Right atrium auricular region (tissue), 2 donors: ENCODE results near the gene RAPGEF1. TPM values are rescaled to one million over a fixed set of nuclear protein-coding genes. Genes with fewer than 3 reads are reported as not detected.

Experiments used
- DNase-seq: peaks from one replicate; pipeline ENCODE4 v3.0.0-alpha.2; 2019; ENCODE audit warnings: low spot score
- H3K27ac ChIP-seq, 2 donors: fragments of 200-600 bp; sonication (generic); 1 replicate in 1 of 2; 2 replicates in 1 of 2; pipeline ENCODE4 v1.5.1; 2016 to 2019
- H3K27me3 ChIP-seq, 2 donors: fragments of 200-600 bp; sonication (generic); one replicate each; pipeline versions ENCODE4 v1.5.1 to v1.6.0; 2017 to 2019
- H3K36me3 ChIP-seq: fragments of 200-600 bp; sonication (generic); one replicate; pipeline ENCODE4 v1.5.1; 2016
- H3K4me1 ChIP-seq, 2 donors: fragments of 200-600 bp; sonication (generic); one replicate each; pipeline versions ENCODE4 v1.5.1 to v1.6.0; 2017 to 2019
- H3K4me3 ChIP-seq, 2 donors: fragments of 200-600 bp; sonication (generic); 1 replicate in 1 of 2; 2 replicates in 1 of 2; pipeline ENCODE4 v1.5.1; 2017 to 2019; ENCODE audit warnings: mild to moderate bottlenecking in 1 of 2, moderate library complexity in 1 of 2
- H3K9me3 ChIP-seq, 2 donors: fragments of 200-600 bp; sonication (generic); one replicate each; pipeline ENCODE4 v1.5.1; 2019
- total RNA-seq, 2 donors: library from RNA; depleted of rRNA; stranded (reverse); fragments of >200 nt; gene quantifications; one replicate each; pipeline ENCODE4 v1.1.0, GENCODE V29; 2016
- TF ChIP-seq, protein P1 (sequence below), 2 donors: fragments of 200-600 bp; sonication (generic); IDR thresholded peaks; one replicate each; pipeline ENCODE4 v1.5.1; 2019; ENCODE audit warnings: antibody characterized with exemption in 2 of 2

RAPGEF1 gene
- total RNA-seq, 2 donors from 2014 or later, result 59.5 to 65.1 TPM

DNA sequence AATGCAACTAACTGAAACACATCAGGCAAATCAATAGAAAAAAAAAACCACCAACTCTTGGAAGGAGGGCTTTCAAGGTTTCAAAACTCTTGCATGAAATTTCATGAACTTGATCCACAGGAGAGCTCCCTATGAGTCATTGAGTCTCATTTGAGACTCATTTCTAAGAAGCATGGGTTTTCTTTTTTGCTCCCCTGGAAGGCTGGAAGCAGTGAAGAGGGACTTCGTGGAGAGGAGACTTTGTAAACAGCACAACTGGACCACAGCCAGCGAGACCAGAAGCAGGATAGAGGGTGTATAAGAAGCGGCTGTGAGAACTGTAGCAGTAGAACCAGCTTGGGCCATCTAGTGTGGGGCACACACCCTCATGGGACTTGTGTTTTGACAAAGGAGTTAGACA is 41.2 kb upstream of the RAPGEF1 start:
- Histone ChIP-seq H3K4me3 (no peak overlapping the region), H3K36me3 (no peaks in the 10 kb centered on the region), H3K9me3 (peaks cover 0 to 10% of the 10 kb centered on the region in 2 donors), H3K27ac (no peak overlapping the region), H3K4me1 (no peaks in the 10 kb centered on the region), H3K27me3 (no peaks in the 10 kb centered on the region)
- TF ChIP-seq, protein P1, sequence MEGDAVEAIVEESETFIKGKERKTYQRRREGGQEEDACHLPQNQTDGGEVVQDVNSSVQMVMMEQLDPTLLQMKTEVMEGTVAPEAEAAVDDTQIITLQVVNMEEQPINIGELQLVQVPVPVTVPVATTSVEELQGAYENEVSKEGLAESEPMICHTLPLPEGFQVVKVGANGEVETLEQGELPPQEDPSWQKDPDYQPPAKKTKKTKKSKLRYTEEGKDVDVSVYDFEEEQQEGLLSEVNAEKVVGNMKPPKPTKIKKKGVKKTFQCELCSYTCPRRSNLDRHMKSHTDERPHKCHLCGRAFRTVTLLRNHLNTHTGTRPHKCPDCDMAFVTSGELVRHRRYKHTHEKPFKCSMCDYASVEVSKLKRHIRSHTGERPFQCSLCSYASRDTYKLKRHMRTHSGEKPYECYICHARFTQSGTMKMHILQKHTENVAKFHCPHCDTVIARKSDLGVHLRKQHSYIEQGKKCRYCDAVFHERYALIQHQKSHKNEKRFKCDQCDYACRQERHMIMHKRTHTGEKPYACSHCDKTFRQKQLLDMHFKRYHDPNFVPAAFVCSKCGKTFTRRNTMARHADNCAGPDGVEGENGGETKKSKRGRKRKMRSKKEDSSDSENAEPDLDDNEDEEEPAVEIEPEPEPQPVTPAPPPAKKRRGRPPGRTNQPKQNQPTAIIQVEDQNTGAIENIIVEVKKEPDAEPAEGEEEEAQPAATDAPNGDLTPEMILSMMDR (IDR thresholded peaks at IDR 0.05), result no peak
- DNase-seq, result no peak

DNA sequence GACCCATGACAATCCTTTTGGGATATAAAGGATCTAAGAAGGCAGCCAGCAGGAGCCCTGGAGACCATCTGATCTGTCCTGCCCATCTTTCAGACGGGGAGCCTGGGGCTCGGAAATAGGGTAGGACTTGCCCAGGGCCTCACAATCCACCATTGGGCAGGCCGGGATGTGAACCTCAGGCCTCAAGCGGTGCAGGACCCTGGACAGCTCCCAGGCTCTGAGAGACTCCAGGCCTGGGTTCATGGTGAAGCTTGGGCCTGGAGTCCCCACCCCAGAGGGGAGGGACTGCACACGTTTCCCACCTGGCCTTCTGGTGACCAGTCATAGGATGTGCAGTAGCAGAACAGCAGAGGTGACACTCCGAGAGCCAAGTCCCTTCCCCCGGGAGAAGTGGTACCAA is 36.6 kb upstream of the RAPGEF1 start:
- Histone ChIP-seq H3K4me3 (no peak overlapping the region), H3K36me3 (no peaks in the 10 kb centered on the region), H3K27me3 (no peaks in the 10 kb centered on the region), H3K27ac (no peak overlapping the region), H3K9me3 (peaks cover 0 to 5% of the 10 kb centered on the region in 2 donors), H3K4me1 (no peaks in the 10 kb centered on the region)
- TF ChIP-seq, protein P1 (IDR thresholded peaks at IDR 0.05), result no peak
- DNase-seq, result no peak

DNA sequence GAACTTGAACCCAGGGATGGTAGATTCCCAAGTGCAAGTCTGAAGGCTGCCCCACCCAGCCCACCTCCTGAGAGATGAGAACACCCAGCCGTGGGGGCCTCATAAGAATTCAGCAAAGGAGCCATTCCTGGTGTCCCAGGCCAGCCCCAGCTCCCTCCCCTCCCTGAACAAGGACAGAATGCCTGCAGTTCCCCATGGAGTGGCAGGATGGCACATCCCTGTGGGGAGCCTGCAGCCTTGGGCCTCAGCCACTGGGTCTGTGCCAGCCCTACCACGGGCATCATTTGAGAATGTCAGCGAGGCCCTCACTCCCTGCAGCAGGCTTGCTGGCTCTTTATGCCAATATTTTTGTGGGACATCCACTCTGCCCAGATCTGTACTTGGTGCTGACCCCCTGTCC is 36.2 kb upstream of the RAPGEF1 start:
- H3K36me3 ChIP-seq, result no peaks in the 10 kb centered on the region
- H3K27me3 ChIP-seq, result no peaks in the 10 kb centered on the region
- no peak overlapping the region for H3K27ac ChIP-seq
- H3K4me1 ChIP-seq, result no peaks in the 10 kb centered on the region
- no peak for DNase-seq
- peaks cover 0 to 5% of the 10 kb centered on the region in 2 donors for H3K9me3 ChIP-seq
- TF ChIP-seq, protein P1 (IDR thresholded peaks at IDR 0.05), result no peak
- no peak overlapping the region for H3K4me3 ChIP-seq

DNA sequence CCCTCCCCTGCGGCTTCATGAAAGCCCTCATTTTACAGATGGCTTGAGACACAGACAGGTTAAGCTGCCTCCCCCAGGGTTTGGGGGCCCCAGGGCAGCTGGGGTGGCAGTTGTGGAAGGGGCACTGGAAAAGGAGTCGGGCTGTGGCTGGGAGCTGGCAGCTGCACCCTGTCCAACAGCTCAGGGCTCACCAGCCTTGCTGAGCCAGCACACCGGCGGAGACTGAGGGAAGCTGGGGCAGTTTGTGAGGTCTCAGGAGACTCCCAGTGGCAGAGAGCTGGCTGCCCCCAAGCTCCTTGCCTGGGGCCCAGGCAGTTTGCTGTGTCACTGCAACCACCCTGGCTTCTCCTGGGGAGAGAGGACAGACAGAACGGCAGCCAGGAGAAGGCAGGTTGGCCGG is 34.8 kb upstream of the RAPGEF1 start:
- Histone ChIP-seq H3K4me3 (no peak overlapping the region), H3K27ac (no peak overlapping the region), H3K36me3 (no peaks in the 10 kb centered on the region), H3K4me1 (no peaks in the 10 kb centered on the region), H3K9me3 (peaks cover 0 to 5% of the 10 kb centered on the region in 2 donors), H3K27me3 (no peaks in the 10 kb centered on the region)
- DNase-seq, result no peak
- TF ChIP-seq, protein P1 (IDR thresholded peaks at IDR 0.05), result no peak

DNA sequence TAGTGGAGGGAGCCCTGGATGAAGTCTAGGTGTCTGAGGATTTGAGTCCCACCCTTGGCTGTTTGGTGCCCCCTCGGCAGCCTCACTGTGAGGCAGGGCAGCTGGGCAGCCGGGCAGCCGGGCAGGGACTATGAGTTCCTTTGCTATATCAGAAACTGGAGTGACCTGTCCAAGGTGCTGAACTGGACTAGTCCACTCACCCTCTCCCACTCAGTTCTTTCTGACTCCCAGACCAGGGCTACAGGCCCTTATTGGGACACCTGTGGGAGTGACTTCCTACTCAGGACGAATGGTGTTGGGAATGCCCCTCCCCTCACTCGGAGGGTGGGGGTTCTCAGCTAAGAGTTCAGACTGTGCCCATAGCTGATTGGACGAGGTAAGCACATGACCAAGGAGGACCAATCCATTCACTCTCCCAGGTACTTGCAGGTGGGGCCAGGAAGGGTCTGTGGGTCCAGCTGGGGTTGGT is 34.1 kb upstream of the RAPGEF1 start:
- Histone ChIP-seq H3K27ac (no peak overlapping the region), H3K4me1 (no peaks in the 10 kb centered on the region), H3K36me3 (no peaks in the 10 kb centered on the region), H3K4me3 (no peak overlapping the region), H3K27me3 (no peaks in the 10 kb centered on the region), H3K9me3 (peaks cover 0 to 3% of the 10 kb centered on the region in 2 donors)
- no peak for DNase-seq
- TF ChIP-seq, protein P1 (IDR thresholded peaks at IDR 0.05), result no peak

DNA sequence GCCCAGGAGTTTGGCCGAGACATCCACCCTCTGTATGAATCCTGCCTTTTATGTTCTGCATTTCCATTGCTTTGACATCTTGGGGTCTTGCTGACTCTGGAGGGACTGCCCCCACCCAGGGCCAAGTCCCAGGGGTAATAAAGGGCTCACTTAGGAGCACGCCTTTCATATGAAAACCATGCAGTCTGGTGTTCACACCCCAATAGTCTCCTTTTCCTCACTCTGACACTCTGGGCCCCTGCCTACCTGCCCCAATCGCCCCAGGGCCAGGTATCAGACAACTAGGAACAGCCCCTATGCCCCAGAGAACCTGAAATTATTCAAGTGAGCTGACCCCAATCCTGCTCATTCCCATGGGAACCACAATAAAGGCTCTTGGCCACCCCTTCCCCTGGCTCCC is 33.1 kb upstream of the RAPGEF1 start:
- no peaks in the 10 kb centered on the region for H3K27me3 ChIP-seq
- H3K4me3 ChIP-seq, result no peak overlapping the region
- no peak for DNase-seq
- TF ChIP-seq, protein P1 (IDR thresholded peaks at IDR 0.05), result no peak
- no peak overlapping the region for H3K27ac ChIP-seq
- no peaks in the 10 kb centered on the region for H3K36me3 ChIP-seq
- no peaks in the 10 kb centered on the region for H3K4me1 ChIP-seq
- H3K9me3 ChIP-seq, result no peaks in the 10 kb centered on the region
